GM13977 (cell line): ENCODE data around the gene ZSCAN5A.
"Not testable (repeated sequence)": the region's sequence is repeated elsewhere in the genome, so short reads cannot be mapped to it uniquely, and the experiment has no call there.

Experiments
- DNase-seq: peaks from one replicate; pipeline ENCODE4 v3.0.0; 2012; ENCODE audit warnings: low spot score
- in situ Hi-C: fragments of 300-500 bp; cut with MboI; formaldehyde crosslinking; loops from one replicate; pipeline ENCODE4 v1.12.0; 2022; ENCODE audit warnings: low sequenced_read_pairs, low pct_unique_long_range_greater_than_20kb, mixed read lengths, inconsistent platforms; ENCODE audit not compliant: unreplicated experiment
- TF ChIP-seq, protein P1 (sequence below): IDR thresholded peaks from 2 replicates; pipeline ENCODE4 v1.5.1; 2012; ENCODE audit warnings: mild to moderate bottlenecking, control low read depth; ENCODE audit not compliant: insufficient read depth; ENCODE audit errors: extremely low read depth, missing control alignments

Gene ZSCAN5A

DNA sequence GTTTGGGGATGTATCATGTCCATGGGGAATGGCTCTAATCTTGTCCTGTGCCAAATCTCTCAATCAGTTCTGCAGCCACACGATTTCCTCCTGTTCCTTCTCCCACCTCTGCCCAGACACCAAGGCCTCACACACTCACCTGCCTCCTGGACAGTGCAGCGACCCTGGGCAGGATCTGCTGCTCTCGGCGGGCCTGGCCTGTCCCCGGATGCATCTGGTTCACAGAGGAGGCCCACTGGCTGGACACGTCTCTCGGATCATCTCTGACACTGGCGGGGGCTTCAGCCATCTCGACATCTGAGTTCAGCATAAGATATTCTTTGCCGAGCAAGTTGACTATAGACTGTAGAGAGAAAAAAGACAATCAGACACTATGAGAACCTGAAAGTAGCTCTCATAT is 122.9 kb downstream of the ZSCAN5A start:
- TF ChIP-seq, protein P1, sequence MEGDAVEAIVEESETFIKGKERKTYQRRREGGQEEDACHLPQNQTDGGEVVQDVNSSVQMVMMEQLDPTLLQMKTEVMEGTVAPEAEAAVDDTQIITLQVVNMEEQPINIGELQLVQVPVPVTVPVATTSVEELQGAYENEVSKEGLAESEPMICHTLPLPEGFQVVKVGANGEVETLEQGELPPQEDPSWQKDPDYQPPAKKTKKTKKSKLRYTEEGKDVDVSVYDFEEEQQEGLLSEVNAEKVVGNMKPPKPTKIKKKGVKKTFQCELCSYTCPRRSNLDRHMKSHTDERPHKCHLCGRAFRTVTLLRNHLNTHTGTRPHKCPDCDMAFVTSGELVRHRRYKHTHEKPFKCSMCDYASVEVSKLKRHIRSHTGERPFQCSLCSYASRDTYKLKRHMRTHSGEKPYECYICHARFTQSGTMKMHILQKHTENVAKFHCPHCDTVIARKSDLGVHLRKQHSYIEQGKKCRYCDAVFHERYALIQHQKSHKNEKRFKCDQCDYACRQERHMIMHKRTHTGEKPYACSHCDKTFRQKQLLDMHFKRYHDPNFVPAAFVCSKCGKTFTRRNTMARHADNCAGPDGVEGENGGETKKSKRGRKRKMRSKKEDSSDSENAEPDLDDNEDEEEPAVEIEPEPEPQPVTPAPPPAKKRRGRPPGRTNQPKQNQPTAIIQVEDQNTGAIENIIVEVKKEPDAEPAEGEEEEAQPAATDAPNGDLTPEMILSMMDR, result no peak
- DNase-seq, result no peak
- in situ Hi-C loops, result no loop called here

DNA sequence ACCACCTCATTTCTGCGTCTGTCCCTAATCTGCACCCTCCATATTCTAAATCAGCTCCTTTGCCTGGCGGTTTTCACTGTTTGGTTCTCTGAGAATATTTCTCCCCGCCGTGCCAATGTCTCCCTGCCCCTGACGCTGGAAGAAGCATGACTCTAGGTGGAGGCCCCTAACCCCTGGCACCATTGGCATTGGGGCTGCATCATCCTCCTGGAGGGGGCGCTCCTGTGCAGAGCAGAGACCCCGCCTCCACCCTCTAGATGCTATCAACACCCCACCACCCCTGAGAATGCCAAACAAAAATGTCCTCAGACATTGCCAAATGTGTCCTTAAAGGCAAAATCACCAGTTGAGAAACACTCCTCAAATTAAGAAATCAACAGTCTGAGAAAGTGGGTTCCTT is 123.5 kb downstream of the ZSCAN5A start:
- TF ChIP-seq, protein P1, result no peak
- in situ Hi-C loops, result no loop called here
- DNase-seq, result no peak

DNA sequence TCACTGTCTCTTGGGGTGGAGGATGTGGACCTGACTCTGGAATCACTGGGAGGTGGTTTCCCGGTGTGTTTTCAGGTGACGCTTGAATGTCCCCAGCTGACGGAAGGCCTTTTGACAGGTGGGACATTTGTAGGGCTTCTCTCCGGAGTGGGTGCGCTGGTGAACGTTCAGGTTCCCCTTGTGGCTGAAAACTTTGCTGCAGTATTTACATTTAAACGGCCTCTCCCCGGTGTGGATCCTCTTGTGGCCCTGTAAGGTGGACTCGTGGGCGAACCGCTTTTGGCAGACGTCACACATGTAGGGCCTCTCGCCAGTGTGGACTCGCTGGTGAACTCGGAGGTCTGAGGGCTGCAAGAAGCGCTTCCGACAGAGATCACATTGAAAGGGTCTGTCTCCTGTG is 124.9 kb downstream of the ZSCAN5A start:
- TF ChIP-seq, protein P1, result no peak
- no peak for DNase-seq
- in situ Hi-C loops, result no loop called here

DNA sequence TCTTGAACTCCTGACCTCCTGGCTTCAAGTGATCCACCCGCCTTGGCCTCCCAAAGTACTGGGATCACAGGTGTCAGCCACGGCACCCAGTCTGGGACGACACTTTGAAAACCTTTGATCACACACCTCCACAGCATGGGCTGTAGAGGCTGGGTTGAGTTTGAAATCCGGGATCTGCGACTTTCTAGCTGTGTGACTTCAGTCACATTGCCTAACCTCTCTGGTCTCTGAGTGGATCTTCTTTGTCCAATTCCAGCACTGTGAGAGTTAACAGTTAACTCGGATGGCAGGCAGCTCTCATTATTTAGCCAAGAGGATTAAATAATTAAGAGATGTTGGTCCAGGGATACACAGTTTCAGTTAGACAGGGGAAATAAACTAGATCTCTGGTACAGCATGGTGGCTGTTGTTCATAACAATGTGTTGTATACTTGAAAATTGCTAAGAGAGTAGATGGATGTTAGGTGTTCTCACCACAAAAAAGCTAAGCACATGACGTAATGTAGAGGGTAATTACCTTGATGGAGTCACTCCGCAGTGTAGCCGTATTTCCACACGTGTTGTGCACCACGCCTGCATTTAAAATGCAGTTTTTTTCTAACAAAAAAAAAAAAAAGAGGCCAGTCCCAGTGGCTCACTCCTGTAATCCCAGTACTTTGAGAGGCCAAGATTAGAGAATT is 136.9 kb downstream of the ZSCAN5A start:
- DNase-seq, result no peak
- TF ChIP-seq, protein P1, result no peak
- in situ Hi-C loops, result no loop called here

DNA sequence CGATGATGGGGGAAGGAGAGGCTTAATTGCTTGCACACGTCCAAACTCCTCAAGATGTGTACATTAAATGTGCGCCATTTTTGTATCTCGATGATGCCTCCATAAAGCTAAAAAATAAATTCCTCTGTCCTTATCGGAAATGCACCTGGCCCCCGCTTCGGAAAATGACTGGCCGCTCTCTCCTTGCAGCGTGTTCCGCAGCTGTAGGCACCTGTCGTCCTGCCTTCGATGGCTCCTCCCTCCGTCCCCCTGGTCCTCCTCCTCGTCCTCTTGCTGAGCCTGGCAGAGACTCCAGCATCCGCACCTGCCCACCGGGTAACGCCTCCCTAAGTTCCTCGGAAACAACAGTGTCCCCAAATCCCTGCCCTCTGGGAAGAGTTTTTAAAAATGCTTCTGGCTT is 137.8 kb downstream of the ZSCAN5A start:
- TF ChIP-seq, protein P1, result no peak
- DNase-seq, result no peak
- in situ Hi-C loops, result no loop called here

DNA sequence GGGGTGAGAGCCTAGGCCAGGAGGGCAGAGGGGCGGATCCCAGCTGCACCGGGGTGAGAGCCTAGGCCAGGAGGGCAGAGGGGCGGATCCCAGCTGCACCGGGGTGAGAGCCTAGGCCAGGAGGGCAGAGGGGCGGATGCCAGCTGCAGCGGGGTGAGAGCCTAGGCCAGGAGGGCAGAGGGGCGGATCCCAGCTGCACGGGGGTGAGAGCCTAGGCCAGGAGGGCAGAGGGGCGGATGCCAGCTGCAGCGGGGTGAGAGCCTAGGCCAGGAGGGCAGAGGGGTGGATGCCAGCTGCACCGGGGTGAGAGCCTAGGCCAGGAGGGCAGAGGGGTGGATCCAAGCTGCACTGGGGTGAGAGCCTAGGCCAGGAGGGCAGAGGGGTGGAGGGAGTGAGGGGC is 138.3 kb downstream of the ZSCAN5A start:
- DNase-seq, in situ Hi-C loops: not testable (repeated sequence)

DNA sequence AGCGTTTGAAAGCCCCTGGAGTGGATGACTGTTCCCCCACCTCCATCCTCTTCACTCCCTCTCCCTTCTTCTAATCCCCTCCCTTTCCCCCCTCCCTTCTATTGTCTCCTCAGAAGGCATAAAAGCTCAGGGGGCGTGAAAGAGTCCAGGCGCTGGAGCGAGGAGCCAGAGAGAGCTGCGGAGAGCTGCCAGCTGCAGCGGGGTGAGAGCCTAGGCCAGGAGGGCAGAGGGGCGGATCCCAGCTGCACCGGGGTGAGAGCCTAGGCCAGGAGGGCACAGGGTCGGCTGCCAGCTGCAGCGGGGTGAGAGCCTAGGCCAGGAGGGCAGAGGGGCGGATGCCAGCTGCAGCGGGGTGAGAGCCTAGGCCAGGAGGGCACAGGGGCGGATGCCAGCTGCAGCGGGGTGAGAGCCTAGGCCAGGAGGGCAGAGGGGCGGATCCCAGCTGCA is 138.8 kb downstream of the ZSCAN5A start, which contains the start of gene GALP:
Gene GALP (plus strand): TSS at position 148 of the 447 bp plus-strand sequence. CDS start 1,101 bp downstream, outside the sequence.
- in situ Hi-C loops, DNase-seq: not testable (repeated sequence)

DNA sequence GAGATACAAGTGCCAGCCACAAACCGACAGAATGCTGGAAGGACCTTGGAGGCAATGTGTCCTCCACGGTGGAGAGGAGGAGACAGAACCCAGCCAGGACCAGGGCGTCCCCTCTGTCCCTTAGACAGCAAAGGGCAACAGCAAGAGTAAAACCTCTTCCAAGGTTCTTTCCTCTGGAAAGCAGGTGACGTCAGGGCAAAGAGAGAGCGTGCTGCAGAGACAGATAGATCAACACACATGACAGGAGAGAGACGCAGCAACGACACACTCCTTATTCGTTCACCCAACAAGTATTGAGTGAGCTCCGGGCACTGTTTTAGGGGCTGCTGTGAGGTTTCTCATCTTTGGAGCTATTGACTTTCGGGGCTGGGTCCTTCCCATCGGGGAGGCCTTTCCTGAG is 140.1 kb downstream of the ZSCAN5A start:
- TF ChIP-seq, protein P1, result no peak
- DNase-seq, result no peak
- in situ Hi-C loops, result no loop called here
